SK-N-SH treated with all-trans-retinoic acid at 6 μM for 48 hours (cell line): ENCODE measurements around the gene FYN.

ENCODE experiments used
- ATAC-seq: fragments of 200-7000 bp; cut with Tn5 transposase; 3 replicates; pipeline ENCODE4 v1.9.1; 2020; ENCODE audit warnings: mild to moderate bottlenecking, moderate library complexity
- ARNTL ChIP-seq: fragments of 450-650 bp; formaldehyde crosslinking; IDR thresholded peaks from 2 replicates; pipeline ENCODE4 v1.5.0; 2020; ENCODE audit warnings: low read depth, mild to moderate bottlenecking, moderate library complexity, borderline replicate concordance
- BACH2 ChIP-seq: fragments of 250-450 bp; sonication (Bioruptor Pico); IDR thresholded peaks from 2 replicates; pipeline ENCODE4 v1.9.0; 2021; ENCODE audit warnings: mild to moderate bottlenecking, borderline replicate concordance
- CSDC2 ChIP-seq: fragments of 250-450 bp; sonication (Bioruptor Pico); IDR thresholded peaks from 2 replicates; pipeline ENCODE4 v1.5.0; 2020; ENCODE audit warnings: mild to moderate bottlenecking, moderate library complexity
- ESRRG ChIP-seq: fragments of 250-450 bp; sonication (Bioruptor Pico); IDR thresholded peaks from 2 replicates; pipeline ENCODE4 v1.6.1; 2021; ENCODE audit warnings: mild to moderate bottlenecking
- GLIS3 ChIP-seq: fragments of 250-450 bp; sonication (Bioruptor Pico); IDR thresholded peaks from 2 replicates; pipeline ENCODE4 v1.5.0; 2020; ENCODE audit warnings: mild to moderate bottlenecking, moderate library complexity
- ISL1 ChIP-seq: fragments of 250-450 bp; sonication (Bioruptor Pico); IDR thresholded peaks from 2 replicates; pipeline ENCODE4 v2.1.2; 2022; ENCODE audit warnings: mild to moderate bottlenecking, moderate library complexity
- OSR1 ChIP-seq: fragments of 250-450 bp; sonication (Bioruptor Pico); IDR thresholded peaks from 2 replicates; pipeline ENCODE4 v1.8.0; 2022; ENCODE audit warnings: moderate library complexity, mild to moderate bottlenecking, inconsistent platforms
- PPARA ChIP-seq: fragments of 250-450 bp; sonication (Bioruptor Pico); IDR thresholded peaks from 2 replicates; pipeline ENCODE4 v1.5.0; 2020; ENCODE audit warnings: mild to moderate bottlenecking, borderline replicate concordance
- RARB ChIP-seq: fragments of 250-450 bp; sonication (Bioruptor Pico); IDR thresholded peaks from 2 replicates; pipeline ENCODE4 v1.8.0; 2021; ENCODE audit warnings: mild to moderate bottlenecking, moderate library complexity
- SNAI2 ChIP-seq: fragments of 250-450 bp; sonication (Bioruptor Pico); IDR thresholded peaks from 2 replicates; pipeline ENCODE4 v1.5.0; 2020; ENCODE audit warnings: mild to moderate bottlenecking, moderate library complexity
- TCF4 ChIP-seq: fragments of 250-450 bp; sonication (Bioruptor Pico); IDR thresholded peaks from 2 replicates; pipeline ENCODE4 v1.8.0; 2021; ENCODE audit warnings: mild to moderate bottlenecking, moderate library complexity, borderline replicate concordance
- TOX ChIP-seq: fragments of 250-450 bp; sonication (Bioruptor Pico); IDR thresholded peaks from 2 replicates; pipeline ENCODE4 v1.8.0; 2021; ENCODE audit warnings: mild to moderate bottlenecking, moderate library complexity, borderline replicate concordance
- ZC3H10 ChIP-seq: fragments of 250-450 bp; sonication (Bioruptor Pico); IDR thresholded peaks from 2 replicates; pipeline ENCODE4 v1.5.1; 2021; ENCODE audit warnings: mild to moderate bottlenecking, moderate library complexity
- ZFP3 ChIP-seq: fragments of 250-450 bp; sonication (Bioruptor Pico); IDR thresholded peaks from 2 replicates; pipeline ENCODE4 v1.5.0; 2020; ENCODE audit warnings: mild to moderate bottlenecking, moderate library complexity
- ZFP30 ChIP-seq: fragments of 450-650 bp; formaldehyde crosslinking; IDR thresholded peaks from 2 replicates; pipeline ENCODE4 v1.5.0; 2022; ENCODE audit warnings: mild to moderate bottlenecking, moderate library complexity
- ZNF70 ChIP-seq: fragments of 450-650 bp; formaldehyde crosslinking; IDR thresholded peaks from 2 replicates; pipeline ENCODE4 v1.5.0; 2020; ENCODE audit warnings: mild to moderate bottlenecking, moderate library complexity
- ZNF8 ChIP-seq: fragments of 450-650 bp; formaldehyde crosslinking; IDR thresholded peaks from 2 replicates; pipeline ENCODE4 v1.5.0; 2020; ENCODE audit warnings: mild to moderate bottlenecking, moderate library complexity
- TF ChIP-seq, protein P1 (sequence below): fragments of 250-450 bp; sonication (Bioruptor Pico); IDR thresholded peaks from 2 replicates; pipeline ENCODE4 v1.8.0; 2020; ENCODE audit warnings: mild to moderate bottlenecking, moderate library complexity, borderline replicate concordance
- TF ChIP-seq, protein P2 (sequence below): fragments of 250-450 bp; sonication (Bioruptor Pico); IDR thresholded peaks from 2 replicates; pipeline ENCODE4 v1.5.1; 2021; ENCODE audit warnings: mild to moderate bottlenecking, moderate library complexity
- TF ChIP-seq, protein P3 (sequence below): fragments of 250-450 bp; sonication (Bioruptor Pico); IDR thresholded peaks from 2 replicates; pipeline ENCODE4 v1.5.1; 2020; ENCODE audit warnings: low read depth, mild to moderate bottlenecking, moderate library complexity
- TF ChIP-seq, protein P4 (sequence below): fragments of 250-450 bp; sonication (Bioruptor Pico); IDR thresholded peaks from 2 replicates; pipeline ENCODE4 v1.5.0; 2020; ENCODE audit warnings: mild to moderate bottlenecking, moderate library complexity

FYN gene

DNA sequence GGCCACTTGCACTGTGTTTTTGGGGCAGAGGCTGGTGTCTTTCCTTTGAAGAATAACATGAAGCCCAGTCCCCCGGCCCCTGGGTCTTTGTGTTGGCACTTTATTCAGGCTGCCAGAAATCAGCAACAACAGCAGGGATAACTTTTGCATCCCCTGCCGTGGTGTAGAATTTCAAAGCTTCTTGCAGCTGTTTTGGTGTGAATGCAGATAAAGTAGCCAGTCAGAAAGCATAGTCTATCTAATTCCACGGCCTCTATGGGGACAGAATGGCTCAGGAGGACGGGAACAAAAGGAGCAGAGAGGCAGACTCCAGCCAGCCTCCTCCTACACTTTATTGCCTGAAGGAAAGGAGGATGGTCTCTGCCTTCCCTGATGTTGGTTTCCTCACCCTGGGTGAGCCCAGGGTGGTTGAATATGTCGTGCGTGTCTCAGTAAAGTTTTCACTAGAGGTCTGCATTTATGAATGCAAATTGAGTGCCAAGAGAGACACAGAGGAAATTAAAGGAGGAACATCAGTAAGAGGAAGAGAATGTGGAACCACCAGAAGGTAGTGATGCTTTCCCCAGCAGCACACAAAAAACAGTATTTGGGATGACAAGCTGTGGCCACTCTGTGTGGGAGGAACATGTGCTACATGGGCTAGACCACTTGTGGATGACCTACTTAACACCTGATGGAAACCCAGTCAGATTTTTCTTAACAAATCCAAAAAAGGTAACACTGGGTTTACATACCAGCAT, 141.6 kb downstream of the FYN start:
- TF ChIP-seq GLIS3 (CRISPR knock-in tag) (no peak), RARB (CRISPR knock-in tag) (no peak), TCF4 (CRISPR knock-in tag) (no peak)
- TF ChIP-seq, all 23 proteins: peak for 0
- ATAC-seq: no peak

DNA sequence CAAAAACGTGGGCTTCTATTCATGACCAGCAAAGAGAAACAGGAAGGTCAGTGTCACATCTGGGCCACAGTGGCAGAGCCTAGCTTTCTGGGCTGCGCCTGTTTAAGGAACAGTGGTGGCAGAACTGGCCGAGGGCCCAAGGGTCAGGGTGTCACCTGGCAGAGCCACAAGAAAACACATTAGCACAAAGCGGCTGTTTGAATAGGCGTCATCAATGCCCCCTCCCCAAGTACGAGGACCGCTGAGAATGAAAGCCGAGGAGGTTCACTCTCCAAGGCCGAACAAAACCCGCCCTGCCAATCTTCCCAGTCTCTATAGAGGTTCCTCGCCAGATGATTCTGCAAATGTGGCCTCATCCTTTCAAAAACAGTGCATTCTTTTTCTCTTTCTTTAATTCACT, 142.4 kb downstream of the FYN start:
- no peak for ATAC-seq
- TF ChIP-seq, protein P1, sequence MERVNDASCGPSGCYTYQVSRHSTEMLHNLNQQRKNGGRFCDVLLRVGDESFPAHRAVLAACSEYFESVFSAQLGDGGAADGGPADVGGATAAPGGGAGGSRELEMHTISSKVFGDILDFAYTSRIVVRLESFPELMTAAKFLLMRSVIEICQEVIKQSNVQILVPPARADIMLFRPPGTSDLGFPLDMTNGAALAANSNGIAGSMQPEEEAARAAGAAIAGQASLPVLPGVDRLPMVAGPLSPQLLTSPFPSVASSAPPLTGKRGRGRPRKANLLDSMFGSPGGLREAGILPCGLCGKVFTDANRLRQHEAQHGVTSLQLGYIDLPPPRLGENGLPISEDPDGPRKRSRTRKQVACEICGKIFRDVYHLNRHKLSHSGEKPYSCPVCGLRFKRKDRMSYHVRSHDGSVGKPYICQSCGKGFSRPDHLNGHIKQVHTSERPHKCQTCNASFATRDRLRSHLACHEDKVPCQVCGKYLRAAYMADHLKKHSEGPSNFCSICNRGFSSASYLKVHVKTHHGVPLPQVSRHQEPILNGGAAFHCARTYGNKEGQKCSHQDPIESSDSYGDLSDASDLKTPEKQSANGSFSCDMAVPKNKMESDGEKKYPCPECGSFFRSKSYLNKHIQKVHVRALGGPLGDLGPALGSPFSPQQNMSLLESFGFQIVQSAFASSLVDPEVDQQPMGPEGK: no peak
- TF ChIP-seq ZNF8: no peak
- TF ChIP-seq, all 23 proteins: peak for 0

DNA sequence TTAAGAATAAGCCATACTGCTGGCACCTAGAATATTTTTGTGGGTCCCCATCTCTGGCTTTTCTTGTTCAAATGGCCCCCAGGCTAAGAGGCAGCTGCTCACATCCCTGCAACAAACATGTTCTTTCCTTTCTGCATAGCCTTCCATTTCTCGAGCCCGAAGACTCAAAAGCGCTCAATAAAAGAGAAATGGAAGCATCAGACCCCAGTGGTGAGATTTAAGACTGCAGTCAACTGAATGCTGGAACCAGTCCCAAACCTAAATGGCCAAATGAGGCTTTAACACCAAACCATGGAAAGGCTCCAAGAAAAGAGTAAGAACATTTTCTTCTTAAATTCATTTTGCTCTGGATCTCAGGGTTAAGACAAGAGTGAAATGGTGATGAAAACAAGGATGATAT, 145.4 kb downstream of the FYN start:
- no peak for ATAC-seq
- TF ChIP-seq TOX (CRISPR knock-in tag) (no peak), CSDC2 (CRISPR knock-in tag) (no peak), ZNF70 (no peak), RARB (CRISPR knock-in tag) (no peak), ARNTL (CRISPR knock-in tag) (no peak), ZNF8 (no peak), ZFP30 (CRISPR knock-in tag) (no peak), SNAI2 (CRISPR knock-in tag) (no peak), ISL1 (CRISPR knock-in tag) (no peak), OSR1 (no peak), BACH2 (CRISPR knock-in tag) (no peak), PPARA (no peak)
- TF ChIP-seq, protein P2, sequence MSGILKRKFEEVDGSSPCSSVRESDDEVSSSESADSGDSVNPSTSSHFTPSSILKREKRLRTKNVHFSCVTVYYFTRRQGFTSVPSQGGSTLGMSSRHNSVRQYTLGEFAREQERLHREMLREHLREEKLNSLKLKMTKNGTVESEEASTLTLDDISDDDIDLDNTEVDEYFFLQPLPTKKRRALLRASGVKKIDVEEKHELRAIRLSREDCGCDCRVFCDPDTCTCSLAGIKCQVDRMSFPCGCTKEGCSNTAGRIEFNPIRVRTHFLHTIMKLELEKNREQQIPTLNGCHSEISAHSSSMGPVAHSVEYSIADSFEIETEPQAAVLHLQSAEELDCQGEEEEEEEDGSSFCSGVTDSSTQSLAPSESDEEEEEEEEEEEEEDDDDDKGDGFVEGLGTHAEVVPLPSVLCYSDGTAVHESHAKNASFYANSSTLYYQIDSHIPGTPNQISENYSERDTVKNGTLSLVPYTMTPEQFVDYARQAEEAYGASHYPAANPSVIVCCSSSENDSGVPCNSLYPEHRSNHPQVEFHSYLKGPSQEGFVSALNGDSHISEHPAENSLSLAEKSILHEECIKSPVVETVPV (CRISPR knock-in tag): no peak
- TF ChIP-seq, protein P1: no peak

DNA sequence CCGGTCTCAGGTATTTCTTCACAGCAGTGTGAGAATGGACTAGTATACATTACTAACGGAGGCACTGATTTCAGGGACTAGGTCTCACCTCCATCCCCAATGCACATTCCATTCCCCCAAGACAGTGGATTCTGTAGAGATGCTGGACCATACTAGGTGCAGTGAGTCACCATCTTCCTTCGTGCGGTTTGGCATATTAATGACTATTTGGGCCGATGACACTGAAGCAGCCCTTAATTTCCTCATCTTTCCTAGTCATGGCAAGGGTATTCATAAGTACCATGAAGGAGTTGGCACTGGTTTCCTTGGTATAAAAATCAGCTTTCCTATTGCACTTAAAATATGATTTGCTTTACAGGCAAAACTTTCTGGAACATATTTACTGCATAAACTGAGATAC, 146.2 kb downstream of the FYN start:
- TF ChIP-seq ISL1 (CRISPR knock-in tag): no peak
- TF ChIP-seq RARB (CRISPR knock-in tag): no peak
- no peak for TF ChIP-seq ZFP3
- TF ChIP-seq ZNF70: no peak
- no peak for TF ChIP-seq GLIS3 (CRISPR knock-in tag)
- TF ChIP-seq, protein P2 (CRISPR knock-in tag): no peak
- no peak for TF ChIP-seq PPARA
- TF ChIP-seq ESRRG (CRISPR knock-in tag): no peak
- TF ChIP-seq, protein P1: no peak
- no peak for TF ChIP-seq ZC3H10 (CRISPR knock-in tag)
- no peak for TF ChIP-seq ZNF8
- TF ChIP-seq, protein P3, sequence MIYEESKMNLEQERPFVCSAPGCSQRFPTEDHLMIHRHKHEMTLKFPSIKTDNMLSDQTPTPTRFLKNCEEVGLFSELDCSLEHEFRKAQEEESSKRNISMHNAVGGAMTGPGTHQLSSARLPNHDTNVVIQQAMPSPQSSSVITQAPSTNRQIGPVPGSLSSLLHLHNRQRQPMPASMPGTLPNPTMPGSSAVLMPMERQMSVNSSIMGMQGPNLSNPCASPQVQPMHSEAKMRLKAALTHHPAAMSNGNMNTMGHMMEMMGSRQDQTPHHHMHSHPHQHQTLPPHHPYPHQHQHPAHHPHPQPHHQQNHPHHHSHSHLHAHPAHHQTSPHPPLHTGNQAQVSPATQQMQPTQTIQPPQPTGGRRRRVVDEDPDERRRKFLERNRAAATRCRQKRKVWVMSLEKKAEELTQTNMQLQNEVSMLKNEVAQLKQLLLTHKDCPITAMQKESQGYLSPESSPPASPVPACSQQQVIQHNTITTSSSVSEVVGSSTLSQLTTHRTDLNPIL (CRISPR knock-in tag): no peak
- TF ChIP-seq ZFP30 (CRISPR knock-in tag): no peak
- no peak for TF ChIP-seq SNAI2 (CRISPR knock-in tag)
- TF ChIP-seq TCF4 (CRISPR knock-in tag): no peak
- TF ChIP-seq, protein P4, sequence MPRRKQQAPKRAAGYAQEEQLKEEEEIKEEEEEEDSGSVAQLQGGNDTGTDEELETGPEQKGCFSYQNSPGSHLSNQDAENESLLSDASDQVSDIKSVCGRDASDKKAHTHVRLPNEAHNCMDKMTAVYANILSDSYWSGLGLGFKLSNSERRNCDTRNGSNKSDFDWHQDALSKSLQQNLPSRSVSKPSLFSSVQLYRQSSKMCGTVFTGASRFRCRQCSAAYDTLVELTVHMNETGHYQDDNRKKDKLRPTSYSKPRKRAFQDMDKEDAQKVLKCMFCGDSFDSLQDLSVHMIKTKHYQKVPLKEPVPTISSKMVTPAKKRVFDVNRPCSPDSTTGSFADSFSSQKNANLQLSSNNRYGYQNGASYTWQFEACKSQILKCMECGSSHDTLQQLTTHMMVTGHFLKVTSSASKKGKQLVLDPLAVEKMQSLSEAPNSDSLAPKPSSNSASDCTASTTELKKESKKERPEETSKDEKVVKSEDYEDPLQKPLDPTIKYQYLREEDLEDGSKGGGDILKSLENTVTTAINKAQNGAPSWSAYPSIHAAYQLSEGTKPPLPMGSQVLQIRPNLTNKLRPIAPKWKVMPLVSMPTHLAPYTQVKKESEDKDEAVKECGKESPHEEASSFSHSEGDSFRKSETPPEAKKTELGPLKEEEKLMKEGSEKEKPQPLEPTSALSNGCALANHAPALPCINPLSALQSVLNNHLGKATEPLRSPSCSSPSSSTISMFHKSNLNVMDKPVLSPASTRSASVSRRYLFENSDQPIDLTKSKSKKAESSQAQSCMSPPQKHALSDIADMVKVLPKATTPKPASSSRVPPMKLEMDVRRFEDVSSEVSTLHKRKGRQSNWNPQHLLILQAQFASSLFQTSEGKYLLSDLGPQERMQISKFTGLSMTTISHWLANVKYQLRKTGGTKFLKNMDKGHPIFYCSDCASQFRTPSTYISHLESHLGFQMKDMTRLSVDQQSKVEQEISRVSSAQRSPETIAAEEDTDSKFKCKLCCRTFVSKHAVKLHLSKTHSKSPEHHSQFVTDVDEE (CRISPR knock-in tag): no peak
- no peak for TF ChIP-seq BACH2 (CRISPR knock-in tag)
- TF ChIP-seq CSDC2 (CRISPR knock-in tag): no peak
- no peak for ATAC-seq
